Left ventricle myocardium inferior (tissue), 1 donor: ENCODE data around the gene CTSC. TPM values are rescaled to one million over a fixed set of nuclear protein-coding genes. Genes with fewer than 3 reads are reported as not detected.

ENCODE experiments used
- DNase-seq: peaks from one replicate; pipeline ENCODE4 v3.0.0-alpha.2; 2020
- H3K27ac ChIP-seq: fragments of 200-600 bp; replicated peaks from 2 replicates; pipeline ENCODE4 v1.8.0; 2021
- H3K27me3 ChIP-seq: fragments of 200-600 bp; 2 replicates; pipeline ENCODE4 v1.8.0; 2021; ENCODE audit warnings: low read depth
- H3K36me3 ChIP-seq: fragments of 200-600 bp; 2 replicates; pipeline ENCODE4 v1.8.0; 2021
- H3K4me1 ChIP-seq: fragments of 200-600 bp; 2 replicates; pipeline ENCODE4 v1.8.0; 2021
- H3K4me3 ChIP-seq: fragments of 200-600 bp; 2 replicates; pipeline ENCODE4 v1.8.0; 2021; ENCODE audit warnings: mild to moderate bottlenecking, moderate library complexity
- H3K9me3 ChIP-seq: fragments of 200-600 bp; replicated peaks from 2 replicates; pipeline ENCODE4 v1.8.0; 2021
- intact Hi-C: fragments of 100-400 bp; cut with micrococcal nuclease; formaldehyde crosslinking; loops from one replicate; pipeline ENCODE4 v1.11.0; 2022
- total RNA-seq: library from RNA; stranded (reverse); fragmentation: NEBNext Ultra II Directional; extraction: Animal tissue kit (Norgen Biotek cat#: 25700); gene quantifications from one replicate; pipeline ENCODE4 v1.2.1, GENCODE V29; 2021
- TF ChIP-seq, protein P1 (sequence below): fragments of 200-600 bp; IDR thresholded peaks from 2 replicates; pipeline ENCODE4 v1.8.0; 2021; ENCODE audit warnings: antibody characterized with exemption, mild to moderate bottlenecking, borderline replicate concordance
- donor health status: DM: no; HTN: yes; CAD: no; lungs with severe emphysema.

CTSC gene
- total RNA-seq, 1 donor from 2014 or later = 20.0 TPM

- Histone ChIP-seq H3K4me3 (no peak overlapping the region), H3K36me3 (no peaks in the 10 kb centered on the region), H3K9me3 (no peaks in the 10 kb centered on the region), H3K4me1 (no peaks in the 10 kb centered on the region), H3K27ac (no peak overlapping the region), H3K27me3 (no peaks in the 10 kb centered on the region)
- intact Hi-C loops = no loop called here
- TF ChIP-seq, protein P1, sequence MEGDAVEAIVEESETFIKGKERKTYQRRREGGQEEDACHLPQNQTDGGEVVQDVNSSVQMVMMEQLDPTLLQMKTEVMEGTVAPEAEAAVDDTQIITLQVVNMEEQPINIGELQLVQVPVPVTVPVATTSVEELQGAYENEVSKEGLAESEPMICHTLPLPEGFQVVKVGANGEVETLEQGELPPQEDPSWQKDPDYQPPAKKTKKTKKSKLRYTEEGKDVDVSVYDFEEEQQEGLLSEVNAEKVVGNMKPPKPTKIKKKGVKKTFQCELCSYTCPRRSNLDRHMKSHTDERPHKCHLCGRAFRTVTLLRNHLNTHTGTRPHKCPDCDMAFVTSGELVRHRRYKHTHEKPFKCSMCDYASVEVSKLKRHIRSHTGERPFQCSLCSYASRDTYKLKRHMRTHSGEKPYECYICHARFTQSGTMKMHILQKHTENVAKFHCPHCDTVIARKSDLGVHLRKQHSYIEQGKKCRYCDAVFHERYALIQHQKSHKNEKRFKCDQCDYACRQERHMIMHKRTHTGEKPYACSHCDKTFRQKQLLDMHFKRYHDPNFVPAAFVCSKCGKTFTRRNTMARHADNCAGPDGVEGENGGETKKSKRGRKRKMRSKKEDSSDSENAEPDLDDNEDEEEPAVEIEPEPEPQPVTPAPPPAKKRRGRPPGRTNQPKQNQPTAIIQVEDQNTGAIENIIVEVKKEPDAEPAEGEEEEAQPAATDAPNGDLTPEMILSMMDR = no peak
- DNase-seq = no peak
Observed at GRCh38 chr11:88378422-88379066, 41.0 kb upstream of the CTSC start.

- no peak overlapping the region for H3K27ac ChIP-seq
- no peaks in the 10 kb centered on the region for H3K9me3 ChIP-seq
- H3K36me3 ChIP-seq = no peaks in the 10 kb centered on the region
- DNase-seq = no peak
- H3K4me3 ChIP-seq = no peak overlapping the region
- intact Hi-C loops = no loop called here
- no peaks in the 10 kb centered on the region for H3K27me3 ChIP-seq
- H3K4me1 ChIP-seq = no peaks in the 10 kb centered on the region
- TF ChIP-seq, protein P1 = no peak
Observed at GRCh38 chr11:88377646-88378045, 40.1 kb upstream of the CTSC start.

- H3K4me1 ChIP-seq = no peaks in the 10 kb centered on the region
- H3K27me3 ChIP-seq = no peaks in the 10 kb centered on the region
- no peaks in the 10 kb centered on the region for H3K9me3 ChIP-seq
- no peak overlapping the region for H3K27ac ChIP-seq
- intact Hi-C loops = no loop called here
- TF ChIP-seq, protein P1 = no peak
- H3K36me3 ChIP-seq = no peaks in the 10 kb centered on the region
- no peak overlapping the region for H3K4me3 ChIP-seq
- no peak for DNase-seq
Observed at GRCh38 chr11:88377144-88377543, 39.6 kb upstream of the CTSC start.

- Histone ChIP-seq H3K4me3 (no peak overlapping the region), H3K27ac (no peak overlapping the region), H3K27me3 (no peaks in the 10 kb centered on the region), H3K9me3 (no peaks in the 10 kb centered on the region), H3K36me3 (no peaks in the 10 kb centered on the region), H3K4me1 (no peaks in the 10 kb centered on the region)
- intact Hi-C loops = no loop called here
- no peak for DNase-seq
- TF ChIP-seq, protein P1 = no peak
Observed at GRCh38 chr11:88375927-88376470, 38.5 kb upstream of the CTSC start.

- H3K4me1 ChIP-seq = no peaks in the 10 kb centered on the region
- no peak overlapping the region for H3K4me3 ChIP-seq
- no peak overlapping the region for H3K27ac ChIP-seq
- H3K36me3 ChIP-seq = no peaks in the 10 kb centered on the region
- intact Hi-C loops = no loop called here
- H3K27me3 ChIP-seq = no peaks in the 10 kb centered on the region
- DNase-seq = no peak
- TF ChIP-seq, protein P1 = no peak
- H3K9me3 ChIP-seq = no peaks in the 10 kb centered on the region
Observed at GRCh38 chr11:88370782-88371181, 33.2 kb upstream of the CTSC start.
